Measurements from ENCODE around the gene DNA2. TPM values are rescaled to one million over a fixed set of nuclear protein-coding genes. Genes with fewer than 3 reads are reported as not detected.
A peak's percentile ranks its signal among the peaks of the same experiment; 100 is the strongest.

The DNA2 gene
- total and polyA plus RNA-seq, 2 donors (not counting 1 experiment from before 2014, with no cell fraction given), result 1.6 to 6.5 TPM

- no peak overlapping the region for H3K9ac ChIP-seq (ENCODE audit: low read length)
- no peaks in the 10 kb centered on the region for H3K4me1 ChIP-seq (ENCODE audit: control insufficient read depth in 2 of 2, insufficient read depth in 2 of 2, low read length in 2 of 2)
- no peaks in the 10 kb centered on the region for H3K79me2 ChIP-seq (ENCODE audit: control insufficient read depth, insufficient read depth, low read length)
- H4K20me1 ChIP-seq (ENCODE audit: control insufficient read depth, insufficient read depth, low read length, poor library complexity, severe bottlenecking), result no peaks in the 10 kb centered on the region
- Mint-ChIP-seq H3K27ac (no peak overlapping the region), H3K27me3 (no peaks in the 10 kb centered on the region), H3K9me3 (ENCODE audit: insufficient read depth) (no peaks in the 10 kb centered on the region), H3K4me1 (no peaks in the 10 kb centered on the region), H3K4me3 (no peak overlapping the region)
- 100% methylated on average over 1 of the region's 3 CpGs for whole genome bisulfite sequencing (ENCODE audit: insufficient coverage)
- ChIA-PET POLR2A (no interaction called here), CTCF (no interaction called here)
- H3K9me3 ChIP-seq (ENCODE audit: control extremely low read depth in 1 of 3, control insufficient read depth in 2 of 3, insufficient read depth in 1 of 3, low read length in 2 of 3), result no peaks in the 10 kb centered on the region
- no peak overlapping the region for H3K4me3 ChIP-seq (ENCODE audit: control extremely low read depth in 1 of 5, extremely low read depth in 1 of 5, insufficient read depth in 1 of 5, low read depth in 2 of 5, low read length in 4 of 5)
- H2AFZ ChIP-seq (ENCODE audit: insufficient read depth, low read depth, low read length, poor library complexity, severe bottlenecking), result no peak overlapping the region
- H3K27me3 ChIP-seq (replicated peaks in 1 of 4; ENCODE audit: control extremely low read depth in 1 of 4, control insufficient read depth in 3 of 4, insufficient read depth in 4 of 4, low read length in 3 of 4), result no peaks in the 10 kb centered on the region
- no peak for TF ChIP-seq EZH2 (IDR thresholded peaks at IDR 0.05; ENCODE audit: borderline replicate concordance, insufficient read depth, low read depth, low read length, poor library complexity, severe bottlenecking)
- TF ChIP-seq CTCF (IDR thresholded peaks at IDR 0.05), result no peak
- ATAC-seq (ENCODE audit: low read depth), result no peak
- intact Hi-C loops (cut with micrococcal nuclease), result no loop called here
- no peak overlapping the region for H3K27ac ChIP-seq (ENCODE audit: low read length in 2 of 2)
- DNase-seq, result no peak
- no peak overlapping the region for H3K4me2 ChIP-seq (replicated peaks; ENCODE audit: low read depth, low read length, poor library complexity, severe bottlenecking)
- H3K36me3 ChIP-seq (replicated peaks in 1 of 2; ENCODE audit: control extremely low read depth in 1 of 2, control insufficient read depth in 1 of 2, extremely low read depth in 1 of 2, insufficient read depth in 2 of 2, low read length in 1 of 2), result no peaks in the 10 kb centered on the region
Measured at GRCh38 chr10:68419376-68419775, 52.4 kb downstream of the DNA2 start.

- H3K4me1 Mint-ChIP-seq, result peaks cover 22% of the 10 kb centered on the region
- H3K4me3 Mint-ChIP-seq, result peak overlapping the region; percentile 41
- Histone ChIP-seq H3K36me3 (replicated peaks in 1 of 2; ENCODE audit: control extremely low read depth in 1 of 2, control insufficient read depth in 1 of 2, extremely low read depth in 1 of 2, insufficient read depth in 2 of 2, low read length in 1 of 2) (no peaks in the 10 kb centered on the region), H3K9ac (ENCODE audit: low read length) (no peak overlapping the region), H3K27me3 (replicated peaks in 1 of 4; ENCODE audit: control extremely low read depth in 1 of 4, control insufficient read depth in 3 of 4, insufficient read depth in 4 of 4, low read length in 3 of 4) (no peaks in the 10 kb centered on the region), H2AFZ (ENCODE audit: insufficient read depth, low read depth, low read length, poor library complexity, severe bottlenecking) (no peak overlapping the region), H3K9me3 (ENCODE audit: control extremely low read depth in 1 of 3, control insufficient read depth in 2 of 3, insufficient read depth in 1 of 3, low read length in 2 of 3) (no peaks in the 10 kb centered on the region), H3K27ac (ENCODE audit: low read length in 2 of 2) (no peak overlapping the region), H3K4me3 (ENCODE audit: control extremely low read depth in 1 of 5, extremely low read depth in 1 of 5, insufficient read depth in 1 of 5, low read depth in 2 of 5, low read length in 4 of 5) (no peak overlapping the region), H3K79me2 (ENCODE audit: control insufficient read depth, insufficient read depth, low read length) (peaks cover 28% of the 10 kb centered on the region), H4K20me1 (ENCODE audit: control insufficient read depth, insufficient read depth, low read length, poor library complexity, severe bottlenecking) (peaks cover 7% of the 10 kb centered on the region), H3K4me1 (ENCODE audit: control insufficient read depth in 2 of 2, insufficient read depth in 2 of 2, low read length in 2 of 2) (peaks cover 6 to 9% of the 10 kb centered on the region in 2 donors), H3K4me2 (replicated peaks; ENCODE audit: low read depth, low read length, poor library complexity, severe bottlenecking) (no peak overlapping the region)
- ChIA-PET POLR2A (interaction anchor here (0.6 kb wide), 1 partner anchor 14 kb away, joined by 6 read pairs; no protein-coding TSS in a partner anchor), CTCF (interaction anchor here (0.5 kb wide), 1 partner anchor 72 kb away, joined by 3 read pairs; no protein-coding TSS in a partner anchor)
- no peak overlapping the region for H3K27ac Mint-ChIP-seq
- intact Hi-C loops (cut with micrococcal nuclease), result loop anchor here (10.0 kb wide), 2 partner anchors 546 to 624 kb away; partner anchors contain the start of gene DDX21
- 86% methylated on average over 1 of the region's 2 CpGs for WGBS (ENCODE audit: insufficient coverage)
- DNase-seq (no peak), ATAC-seq (ENCODE audit: low read depth) (no peak)
- no peaks in the 10 kb centered on the region for H3K9me3 Mint-ChIP-seq (ENCODE audit: insufficient read depth)
- TF ChIP-seq CTCF (IDR thresholded peaks at IDR 0.05) (no peak), EZH2 (IDR thresholded peaks at IDR 0.05; ENCODE audit: borderline replicate concordance, insufficient read depth, low read depth, low read length, poor library complexity, severe bottlenecking) (no peak)
- H3K27me3 Mint-ChIP-seq, result no peaks in the 10 kb centered on the region
Measured at GRCh38 chr10:68408898-68409518, 62.8 kb downstream of the DNA2 start.

All from B cell (primary cell).